Measurements from ENCODE around the gene TLE1. TPM values are rescaled to one million over a fixed set of nuclear protein-coding genes. Genes with fewer than 3 reads are reported as not detected.

TLE1 gene
- polyA plus RNA-seq, 12 donors, result 33.5 to 71.7 (median 57.7) TPM; not detected in 1

DNA sequence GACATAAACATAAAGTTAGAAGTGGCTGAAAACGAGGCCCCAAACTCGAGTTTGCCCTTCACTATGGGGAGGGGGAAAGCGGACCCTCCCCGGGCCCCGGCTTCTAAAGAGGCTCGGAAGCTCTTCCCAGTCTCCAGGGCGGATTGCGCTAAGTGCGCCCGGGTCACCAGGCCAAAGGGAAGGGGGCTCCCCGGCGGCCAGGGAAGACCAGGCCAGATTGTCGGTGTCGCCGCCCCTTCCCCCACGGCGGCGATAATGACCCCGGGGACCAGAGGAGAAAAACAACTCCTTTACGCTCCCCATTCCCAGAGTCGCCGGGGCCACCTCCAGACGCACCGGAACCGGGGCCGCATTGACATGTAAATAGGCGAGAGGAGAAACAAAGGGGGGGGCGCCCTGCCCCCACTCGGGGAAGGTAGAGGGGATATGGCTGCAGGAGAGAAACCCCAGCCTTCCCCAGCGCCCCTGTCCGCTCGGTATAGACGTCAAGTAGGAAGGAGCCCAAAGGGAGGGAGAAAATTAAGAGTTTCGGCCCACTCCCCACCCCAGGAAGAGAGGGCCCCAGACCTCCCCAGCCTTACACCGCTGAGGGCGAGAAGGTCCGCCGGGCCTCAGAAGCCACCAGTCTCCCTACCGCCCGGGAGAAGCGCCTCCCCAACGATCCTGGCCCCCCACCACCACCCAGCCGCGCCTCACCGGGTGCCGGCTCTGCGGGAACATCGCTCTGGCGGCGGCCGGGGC, 1.7 kb downstream of the TLE1 start:
- no peak for DNase-seq

DNA sequence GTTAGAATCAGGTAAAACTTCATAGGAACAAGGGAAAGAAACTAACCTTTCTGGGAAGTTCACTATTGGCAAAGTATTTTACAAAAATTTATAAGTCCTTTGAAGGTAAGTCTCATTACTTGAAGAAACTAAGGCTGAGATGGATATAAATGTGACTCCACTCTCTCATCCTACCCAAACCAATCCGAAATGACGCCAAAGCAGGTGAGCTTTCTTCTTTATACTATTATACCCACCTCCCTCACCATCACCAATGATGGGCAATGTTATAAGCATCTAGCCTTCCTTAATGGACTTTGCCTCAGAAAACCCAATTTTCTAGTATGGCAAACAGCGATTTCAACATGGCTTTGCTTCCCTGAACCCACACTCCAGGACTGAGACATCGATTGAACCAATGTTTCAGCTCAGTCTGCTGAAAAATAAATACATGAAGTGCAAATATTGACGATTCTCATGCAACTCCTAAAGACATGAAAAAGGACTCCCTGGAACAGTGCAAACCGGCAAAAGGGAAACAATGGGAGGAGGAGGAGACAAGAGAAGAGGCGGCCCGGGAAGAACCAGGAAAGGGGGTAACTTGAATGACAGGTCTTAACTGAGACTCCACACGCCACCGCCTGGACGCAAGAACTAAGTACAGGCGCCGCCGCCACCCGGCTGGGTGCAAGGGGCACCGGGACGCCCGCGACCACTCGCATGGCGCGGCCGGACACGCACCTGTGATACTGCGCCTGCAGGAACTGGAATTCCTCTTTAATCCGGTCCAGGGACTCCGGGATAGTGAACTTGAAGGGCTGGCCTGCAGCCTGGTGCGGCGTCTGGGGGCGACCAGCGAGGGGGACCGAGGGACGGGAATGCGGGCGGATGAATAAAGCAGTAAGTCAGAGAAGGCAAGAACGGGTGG, 2.5 kb downstream of the TLE1 start:
- DNase-seq, result peak; percentile 79

DNA sequence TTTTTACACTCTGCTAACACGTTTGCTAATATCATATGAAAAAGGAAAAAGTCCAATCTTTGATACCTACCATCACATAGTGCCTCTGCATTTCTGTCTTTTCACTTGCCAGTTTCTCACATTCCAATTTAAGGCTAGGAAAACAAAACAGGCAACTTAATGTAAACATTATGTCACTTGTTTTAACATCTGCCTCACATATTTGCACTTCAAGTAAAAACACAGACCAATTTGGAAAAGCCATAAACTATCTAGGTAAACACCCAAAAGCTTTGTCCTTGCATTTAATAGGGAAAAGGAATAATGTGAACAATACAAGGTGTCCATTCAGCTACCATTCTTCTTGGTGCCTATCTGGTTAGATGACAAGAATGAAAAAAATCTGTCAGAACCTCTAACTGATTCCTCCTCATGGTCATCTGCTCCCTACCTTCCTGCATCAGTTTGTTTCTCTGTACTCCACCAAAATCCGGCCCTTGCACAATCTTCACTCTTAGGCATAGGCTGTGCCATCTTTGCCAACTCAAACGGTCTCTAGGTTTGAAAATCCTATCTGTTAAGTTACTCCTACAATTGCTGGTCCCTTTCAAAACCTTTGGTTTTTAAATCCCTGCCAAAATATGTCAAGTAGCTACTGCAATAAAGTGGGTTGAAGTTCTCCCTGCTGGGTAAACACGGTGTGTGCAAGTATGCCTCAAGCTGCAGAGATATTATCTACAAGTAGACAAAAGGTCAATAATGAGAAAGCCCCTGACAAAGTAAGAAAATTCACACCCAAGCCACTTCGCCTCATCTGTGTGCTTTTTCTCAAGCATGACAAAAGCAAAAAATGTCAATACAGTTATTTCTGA, 3.4 kb downstream of the TLE1 start:
- no peak for DNase-seq

DNA sequence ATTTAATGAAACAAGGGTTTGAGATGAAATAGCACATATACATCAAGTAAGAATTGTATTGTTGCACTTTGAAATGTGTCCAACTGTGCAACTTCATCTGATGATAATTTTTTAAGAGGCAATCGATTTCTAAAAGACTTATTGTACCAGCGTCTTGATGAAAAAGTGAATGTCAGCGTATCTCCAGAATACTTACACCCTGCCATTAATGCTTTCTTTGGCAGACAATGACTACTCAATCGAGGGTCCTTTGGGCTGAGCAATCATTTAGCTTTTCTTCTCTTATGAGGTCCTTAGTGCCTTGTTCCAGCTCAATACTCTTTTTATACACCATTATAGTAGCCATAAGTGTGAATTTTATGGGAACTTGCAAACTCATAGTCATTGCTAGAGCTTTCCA, 4.7 kb downstream of the TLE1 start:
- no peak for DNase-seq

DNA sequence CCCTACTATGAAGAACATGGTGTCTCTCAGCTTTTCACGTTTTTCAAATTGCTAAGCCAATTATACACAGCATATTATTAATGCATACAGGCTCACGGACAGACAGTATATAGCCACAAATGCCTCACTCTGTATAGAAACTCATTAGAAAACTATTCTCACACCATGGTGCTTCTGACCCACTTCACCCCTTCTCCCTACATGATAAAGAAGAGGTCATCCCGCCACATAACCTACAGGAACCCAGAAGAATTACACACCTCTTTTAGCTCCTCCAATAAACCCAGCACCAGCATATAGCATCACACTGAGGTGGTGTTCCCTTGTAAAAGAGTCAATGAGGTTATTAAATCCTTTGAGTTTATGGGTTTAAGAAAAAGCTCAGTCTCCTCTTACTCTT, 5.6 kb downstream of the TLE1 start:
- DNase-seq, result no peak

DNA sequence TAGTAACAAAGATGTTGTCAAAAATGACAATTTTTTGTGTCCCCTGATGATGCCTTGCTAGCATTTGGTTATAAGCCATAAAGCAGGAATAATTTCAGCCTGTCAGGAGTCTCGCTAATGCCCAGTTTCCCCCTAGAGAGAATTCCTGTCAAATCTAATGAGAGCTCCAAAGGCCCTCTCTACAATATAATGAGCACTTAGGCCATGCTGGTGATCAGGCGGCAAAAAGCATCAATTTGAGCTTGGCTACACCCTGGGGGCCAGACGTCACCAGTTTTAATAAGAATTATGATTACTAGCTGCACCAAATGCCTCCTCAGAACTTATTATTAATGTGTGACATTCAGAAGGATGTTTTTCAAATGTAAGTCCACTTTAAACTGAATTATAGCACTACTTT, 6.1 kb downstream of the TLE1 start:
- DNase-seq, result no peak

DNA sequence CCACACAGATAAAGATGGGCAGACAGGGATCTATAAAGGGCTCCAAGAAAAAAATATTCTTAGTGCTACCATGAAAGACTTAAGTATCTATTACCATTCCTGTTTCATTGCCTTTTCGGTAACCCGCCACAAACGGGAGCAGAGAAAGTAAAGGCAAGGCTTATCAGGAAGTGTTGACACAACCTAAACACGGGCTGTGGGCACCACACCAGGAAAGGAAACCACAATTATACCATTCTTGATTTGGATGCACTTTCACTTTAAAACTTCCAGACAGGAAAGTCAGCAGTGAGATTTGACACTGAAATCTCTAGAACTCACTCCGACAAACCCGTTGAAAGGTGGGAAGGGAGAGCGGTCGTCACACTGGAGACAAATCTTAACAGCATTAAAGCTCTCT, 6.5 kb downstream of the TLE1 start:
- no peak for DNase-seq

DNA sequence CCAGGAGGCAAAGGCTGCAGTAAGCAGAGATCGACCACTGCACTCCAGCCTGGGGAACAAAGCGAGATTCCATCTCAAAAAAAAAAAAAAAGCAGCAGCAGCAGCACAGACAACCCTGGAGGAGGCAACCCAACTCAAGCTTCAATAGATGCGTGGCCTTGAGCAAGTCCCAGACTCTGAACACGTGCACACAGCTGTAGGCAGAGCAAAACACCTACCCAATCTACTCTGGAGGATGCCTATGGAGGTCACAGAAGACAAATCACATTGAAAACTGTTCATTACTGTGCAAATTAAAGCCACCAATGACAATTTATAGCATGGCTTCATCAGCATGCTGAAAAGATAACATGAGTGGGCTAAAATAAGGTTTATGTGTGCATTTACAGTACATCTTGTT, 7.2 kb downstream of the TLE1 start:
- no peak for DNase-seq

DNA sequence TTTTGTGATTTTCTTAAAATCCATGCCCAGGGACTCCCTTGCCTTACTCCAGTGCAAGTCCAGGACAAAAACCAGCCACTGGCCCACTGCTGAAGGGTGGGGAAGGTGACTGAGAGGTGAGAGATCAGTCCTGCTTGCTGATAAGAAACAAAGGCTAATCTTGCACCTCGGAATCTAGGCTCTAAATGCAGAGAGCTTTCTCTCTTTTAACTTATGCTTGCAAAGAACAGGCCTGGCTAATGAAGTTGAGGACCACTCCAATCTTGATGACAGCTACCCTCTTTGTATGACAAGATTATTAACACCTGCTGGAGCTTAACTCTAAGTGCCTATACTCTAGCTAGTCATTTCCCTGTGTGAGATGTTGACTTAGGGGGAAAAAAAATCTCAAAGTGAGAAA, 8.8 kb downstream of the TLE1 start:
- DNase-seq, result no peak

DNA sequence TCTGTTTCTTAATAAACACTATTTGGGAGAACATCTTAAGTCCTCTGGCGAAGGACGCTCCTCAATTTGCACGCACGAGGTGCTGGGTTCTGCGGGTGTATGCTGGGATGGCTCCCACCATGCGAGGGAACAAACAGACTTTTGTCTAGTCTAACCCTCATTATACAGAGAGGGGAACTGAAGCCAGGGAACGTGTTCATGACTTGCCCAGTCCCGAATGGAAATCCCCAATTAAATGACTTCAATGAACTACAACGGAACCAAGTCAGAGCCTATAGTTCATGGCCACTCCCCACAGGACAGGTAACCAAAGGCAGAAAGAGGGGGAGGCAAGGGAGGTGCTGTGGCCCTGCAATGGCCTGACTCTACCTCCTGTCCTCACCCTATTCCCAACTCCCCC, 9.3 kb downstream of the TLE1 start:
- DNase-seq, result no peak

DNA sequence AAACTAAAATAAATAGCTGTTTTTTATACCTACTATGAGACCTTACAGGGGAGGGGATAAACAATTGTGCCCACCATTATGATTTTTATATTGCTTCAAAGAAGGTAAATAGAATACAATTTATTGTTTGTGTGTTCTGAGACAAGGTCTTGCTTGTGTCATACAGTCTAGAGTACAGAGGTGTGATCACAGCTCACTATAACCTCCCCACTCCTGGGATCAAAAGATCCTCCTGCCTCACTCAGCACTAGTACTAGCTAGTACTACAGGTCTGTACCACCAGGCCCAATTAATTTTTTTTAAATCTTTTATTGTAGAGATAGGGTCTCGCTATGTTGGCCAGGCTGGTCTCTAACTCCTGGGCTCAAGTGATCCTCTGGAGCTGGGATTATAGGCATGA, 11.3 kb downstream of the TLE1 start:
- DNase-seq, result no peak

DNA sequence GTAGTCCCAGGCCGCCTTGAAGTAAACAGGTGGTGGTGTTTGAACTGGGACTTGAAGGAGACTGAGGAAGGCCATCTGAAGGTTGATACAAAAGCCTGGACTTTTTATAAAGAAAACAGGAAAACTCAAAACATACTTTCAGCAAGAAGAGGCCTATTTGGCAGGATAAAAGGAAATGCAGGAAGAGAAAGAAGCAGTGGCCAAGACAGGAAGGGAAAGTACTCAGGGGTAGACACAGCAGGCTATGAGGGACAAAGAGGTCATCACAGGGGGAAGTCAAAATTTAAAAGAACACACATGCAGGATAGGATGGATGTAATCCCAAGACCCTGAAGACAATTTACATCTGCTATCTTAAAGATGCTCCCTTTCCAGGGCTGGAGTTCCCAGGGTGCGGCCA, 13.0 kb downstream of the TLE1 start:
- DNase-seq, result no peak

DNA sequence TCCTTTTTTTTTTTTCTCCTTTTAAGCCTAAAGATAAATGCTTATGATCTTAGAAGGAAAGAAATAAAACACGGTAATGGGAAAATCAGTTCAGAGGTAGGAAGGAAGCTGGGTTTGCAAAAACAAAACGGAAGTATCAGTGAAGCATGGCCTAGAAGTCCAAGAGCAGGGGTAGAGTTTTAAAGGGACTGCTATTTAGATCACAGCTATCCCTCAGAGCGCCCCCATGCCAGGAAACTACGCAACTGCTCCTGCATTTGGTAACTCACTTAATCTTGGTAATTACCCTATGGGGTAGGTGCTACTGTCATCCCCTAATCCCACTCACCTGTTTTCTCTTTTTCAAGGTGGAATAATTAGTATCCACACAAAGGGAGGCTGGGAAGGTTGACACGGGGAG, 16.0 kb downstream of the TLE1 start:
- DNase-seq, result no peak

DNA sequence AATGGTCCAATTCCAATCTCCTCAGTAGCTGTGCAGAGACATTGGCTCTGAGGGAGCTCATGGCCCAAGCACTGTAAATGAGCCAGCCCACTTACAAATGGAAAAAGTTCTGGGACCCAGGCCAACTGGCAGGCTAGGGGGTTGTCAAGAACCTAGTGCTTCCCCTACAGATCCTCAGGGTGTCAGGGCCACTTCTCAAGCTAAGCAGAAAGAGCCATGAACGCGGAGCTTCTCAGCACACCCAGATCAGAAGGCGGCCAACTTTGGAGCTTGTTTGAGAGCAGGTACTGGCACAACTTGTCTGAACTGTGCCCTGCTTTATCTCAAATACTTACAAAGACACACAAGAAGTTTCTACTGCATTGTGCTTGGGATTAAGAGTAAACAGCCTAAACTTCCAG, 17.5 kb downstream of the TLE1 start:
- DNase-seq, result peak; percentile 96

DNA sequence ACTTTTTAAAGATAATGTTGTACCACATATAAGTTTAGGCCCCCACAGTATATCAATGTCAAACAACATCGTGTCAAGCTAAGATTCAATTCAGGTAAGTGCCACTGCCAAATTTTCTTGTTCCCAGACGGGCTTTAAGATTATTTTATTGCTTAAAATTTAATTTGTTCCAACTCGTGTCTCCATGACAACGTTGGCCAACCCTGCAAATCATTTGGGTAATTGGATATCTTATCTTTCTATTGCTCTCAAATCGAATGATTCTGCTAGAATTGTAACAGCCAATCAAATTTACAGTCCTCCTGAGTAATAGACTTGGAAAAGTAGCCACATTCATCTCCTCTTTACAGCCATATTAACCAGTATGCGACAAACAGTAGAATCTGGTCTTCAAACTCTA, 19.5 kb downstream of the TLE1 start:
- no peak for DNase-seq

DNA sequence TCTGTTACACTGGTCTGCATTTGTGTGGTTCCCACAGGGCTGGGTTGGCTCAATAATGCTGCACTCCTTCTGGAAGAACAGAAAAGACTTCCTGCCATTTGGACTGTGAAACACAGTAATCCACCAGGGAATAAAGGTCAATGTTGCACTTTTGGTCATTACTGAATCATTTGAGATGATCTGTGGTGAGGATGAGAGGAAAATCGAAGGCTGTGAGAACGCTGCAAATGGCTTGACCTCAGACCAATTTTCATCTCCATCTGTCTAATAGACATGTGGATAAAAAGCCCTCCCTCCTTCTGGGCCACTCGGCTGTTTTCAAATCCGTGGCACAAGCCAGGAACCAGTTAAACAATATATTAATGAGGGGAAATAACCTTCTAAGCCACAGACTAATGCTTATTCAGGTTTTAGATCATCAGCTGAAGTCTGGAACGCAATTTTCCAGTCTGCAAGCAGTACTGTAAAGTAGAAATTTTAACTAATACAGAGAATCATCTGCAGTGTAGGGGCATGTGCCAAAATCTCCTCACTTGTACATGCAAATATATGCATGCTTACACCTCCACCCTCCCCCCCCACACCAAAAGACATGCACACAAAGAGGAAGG, 20.2 kb downstream of the TLE1 start:
- DNase-seq, result peak; percentile 64

DNA sequence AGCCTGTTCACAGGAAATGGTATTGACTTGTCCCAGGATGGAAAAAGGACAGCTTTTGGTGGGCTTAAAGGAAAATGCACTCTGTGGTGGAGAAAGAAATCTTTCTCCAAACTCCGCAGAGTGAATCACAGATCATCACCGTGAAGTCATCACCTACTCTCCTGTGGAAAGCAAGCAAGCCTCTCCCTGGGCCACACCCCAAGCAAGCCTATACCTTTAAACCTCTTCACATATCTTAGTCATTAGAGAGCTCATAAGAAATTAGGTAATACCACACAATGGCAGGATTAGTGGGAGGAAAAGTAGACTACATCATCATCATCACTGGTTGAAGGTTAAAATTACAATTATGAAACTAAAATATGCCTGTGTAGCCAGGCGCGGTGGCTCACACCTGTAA, 23.2 kb downstream of the TLE1 start:
- no peak for DNase-seq

DNA sequence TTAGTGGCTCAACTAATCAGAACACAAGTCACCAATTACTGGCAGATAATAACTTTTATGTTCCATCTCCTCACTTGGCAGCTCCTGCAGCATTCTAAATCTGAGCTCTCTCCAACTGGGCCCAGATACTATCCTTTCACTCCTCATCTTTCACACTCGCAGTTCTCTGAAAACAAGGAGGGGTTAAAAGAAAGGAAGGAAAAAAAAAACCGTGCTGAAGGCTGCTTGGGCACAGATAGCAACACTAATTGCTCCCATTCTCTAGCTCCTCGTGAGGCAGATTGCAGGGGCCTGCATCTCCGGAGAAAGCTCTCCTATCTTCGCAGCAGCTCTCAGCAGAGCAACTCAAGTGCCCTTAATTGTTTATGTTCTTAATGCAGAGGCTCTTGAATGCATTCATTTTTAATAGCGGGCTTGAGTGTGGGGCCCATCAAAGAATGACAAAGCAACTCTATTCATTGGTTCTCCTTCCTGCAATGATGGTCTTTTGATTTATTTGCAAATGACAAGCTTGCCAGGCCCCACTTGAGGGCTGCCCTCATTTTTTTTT, 23.9 kb downstream of the TLE1 start:
- no peak for DNase-seq

DNA sequence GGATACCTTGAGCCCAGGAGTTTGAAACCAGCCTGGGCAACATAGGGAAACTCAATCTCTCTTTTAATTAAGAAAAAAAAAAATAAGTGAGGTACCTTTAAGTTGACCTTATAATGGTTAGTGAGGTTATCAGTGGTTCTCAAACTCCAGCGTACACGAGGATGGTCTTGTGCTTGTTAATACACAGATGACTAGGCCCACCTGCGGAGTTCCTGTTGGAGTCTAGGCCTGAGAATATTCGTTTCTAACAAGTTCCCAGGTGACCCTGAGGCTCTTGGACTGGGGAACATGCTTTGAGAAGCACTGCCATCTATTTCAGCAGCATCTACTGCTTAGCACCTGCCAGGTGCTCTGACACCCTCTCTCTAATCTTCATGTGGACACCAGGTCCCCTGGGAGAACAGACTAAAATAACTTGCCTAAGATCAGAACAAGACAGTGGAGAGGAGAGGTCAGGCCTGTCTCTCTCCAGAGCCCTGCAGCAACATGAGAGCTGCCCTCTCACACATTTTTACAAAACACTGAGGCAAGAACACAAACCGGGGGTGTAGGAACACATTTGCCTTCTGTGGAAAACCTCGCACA, 24.6 kb downstream of the TLE1 start:
- no peak for DNase-seq

DNA sequence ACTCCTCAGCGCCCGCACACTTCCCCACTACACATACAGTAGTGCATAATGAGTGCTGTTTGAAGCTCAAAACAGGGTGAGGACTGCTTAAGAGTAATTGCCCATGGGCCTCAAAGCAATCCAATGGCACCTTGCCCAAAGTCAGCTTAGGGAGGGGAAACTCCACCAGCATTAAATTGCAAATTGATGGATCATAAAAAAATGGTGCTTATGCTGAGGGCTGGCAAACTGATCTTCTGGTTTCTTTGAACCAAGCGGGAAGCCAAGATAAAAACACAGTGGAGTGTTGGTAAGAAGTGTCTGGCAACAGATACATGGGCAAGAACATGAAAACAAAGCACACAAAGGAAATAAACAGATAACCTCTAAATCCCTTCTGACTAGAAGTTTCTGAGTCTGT, 28.0 kb downstream of the TLE1 start:
- DNase-seq, result no peak

DNA sequence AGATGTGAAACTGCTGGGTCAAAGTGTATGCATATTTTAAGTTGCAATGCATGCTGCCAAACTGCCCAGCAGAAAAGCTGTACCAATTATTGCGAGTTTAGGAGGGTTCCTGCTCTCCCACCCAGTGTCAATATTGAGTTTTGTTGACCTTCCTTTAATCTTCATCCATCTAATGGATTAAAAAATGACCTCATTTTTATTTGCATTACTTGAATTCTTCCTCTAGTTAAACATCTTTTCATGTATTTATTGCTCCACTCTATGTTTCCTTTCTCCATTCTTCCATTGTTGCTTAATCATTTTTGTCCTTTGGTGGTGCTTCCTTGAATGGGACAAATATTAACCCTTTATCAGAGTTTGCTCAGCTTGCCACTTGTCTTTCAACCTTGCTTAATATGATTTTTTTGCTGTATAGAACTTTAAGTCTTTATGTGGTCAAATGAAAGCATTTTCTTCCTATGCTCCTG, 32.4 kb downstream of the TLE1 start:
- no peak for DNase-seq

All from muscle of arm (tissue), 12 donors.